ENCODE measurements around the gene ZNF79.

ZNF79 gene

GRCh38 chr9:127430415-127430814 lies 6.2 kb downstream of the ZNF79 start:
- no peak for DNase-seq

GRCh38 chr9:127437497-127438264 lies 13.5 kb downstream of the ZNF79 start:
- peak; percentile 27 for DNase-seq

- DNase-seq, result no peak
Observed at GRCh38 chr9:127438394-127438793, 14.2 kb downstream of the ZNF79 start.

- DNase-seq, result no peak
Observed at GRCh38 chr9:127444283-127444920, 20.2 kb downstream of the ZNF79 start.

GRCh38 chr9:127444921-127445850 lies 21.0 kb downstream of the ZNF79 start:
- no peak for DNase-seq

- no peak for DNase-seq
Observed at GRCh38 chr9:127445851-127446712, 21.9 kb downstream of the ZNF79 start.

GRCh38 chr9:127446713-127447415 lies 22.7 kb downstream of the ZNF79 start:
- DNase-seq, result no peak

GRCh38 chr9:127447416-127448111 lies 23.4 kb downstream of the ZNF79 start:
- no peak for DNase-seq

- no peak for DNase-seq
Observed at GRCh38 chr9:127448112-127448805, 24.1 kb downstream of the ZNF79 start.

- no peak for DNase-seq
Observed at GRCh38 chr9:127449332-127449966, 25.3 kb downstream of the ZNF79 start.

GRCh38 chr9:127450243-127450760 lies 26.1 kb downstream of the ZNF79 start:
- no peak for DNase-seq

- DNase-seq, result peak; percentile 97
Observed at GRCh38 chr9:127450830-127451607, 26.8 kb downstream of the ZNF79 start, which contains the start of the genes LRSAM1 and RPL12. Gene LRSAM1, plus strand, starts transcription at chr9:127451510. Its CDS starts 3,018 bp downstream, at chr9:127454528. Gene RPL12, minus strand, starts transcription at chr9:127451406. Its CDS starts 89 bp downstream, at chr9:127451317.

GRCh38 chr9:127451608-127451857 lies 27.4 kb downstream of the ZNF79 start:
- DNase-seq, result no peak

- peak; percentile 23 for DNase-seq
Observed at GRCh38 chr9:127451858-127452656, 27.9 kb downstream of the ZNF79 start.

- no peak for DNase-seq
Observed at GRCh38 chr9:127452691-127453090, 28.5 kb downstream of the ZNF79 start.

- no peak for DNase-seq
Observed at GRCh38 chr9:127455324-127455992, 31.3 kb downstream of the ZNF79 start.

- DNase-seq, result no peak
Observed at GRCh38 chr9:127457191-127457878, 33.2 kb downstream of the ZNF79 start.

Data from activated effector memory CD4-positive, alpha-beta T cell treated with Interleukin-2 at 50 U/mL for 16 hours (primary cell).